Stimulated activated CD4-positive, alpha-beta T cell treated with anti-CD3 and anti-CD28 coated beads, Interleukin-4, amount 100 ng/mL, for 4 hours (primary cell): Measurements from ENCODE around the gene CALM1.

Experiments used
- DNase-seq, 2 experiments: peaks; one replicate each; pipeline ENCODE4 v3.0.0-alpha.2; 2020

CALM1 gene

DNA sequence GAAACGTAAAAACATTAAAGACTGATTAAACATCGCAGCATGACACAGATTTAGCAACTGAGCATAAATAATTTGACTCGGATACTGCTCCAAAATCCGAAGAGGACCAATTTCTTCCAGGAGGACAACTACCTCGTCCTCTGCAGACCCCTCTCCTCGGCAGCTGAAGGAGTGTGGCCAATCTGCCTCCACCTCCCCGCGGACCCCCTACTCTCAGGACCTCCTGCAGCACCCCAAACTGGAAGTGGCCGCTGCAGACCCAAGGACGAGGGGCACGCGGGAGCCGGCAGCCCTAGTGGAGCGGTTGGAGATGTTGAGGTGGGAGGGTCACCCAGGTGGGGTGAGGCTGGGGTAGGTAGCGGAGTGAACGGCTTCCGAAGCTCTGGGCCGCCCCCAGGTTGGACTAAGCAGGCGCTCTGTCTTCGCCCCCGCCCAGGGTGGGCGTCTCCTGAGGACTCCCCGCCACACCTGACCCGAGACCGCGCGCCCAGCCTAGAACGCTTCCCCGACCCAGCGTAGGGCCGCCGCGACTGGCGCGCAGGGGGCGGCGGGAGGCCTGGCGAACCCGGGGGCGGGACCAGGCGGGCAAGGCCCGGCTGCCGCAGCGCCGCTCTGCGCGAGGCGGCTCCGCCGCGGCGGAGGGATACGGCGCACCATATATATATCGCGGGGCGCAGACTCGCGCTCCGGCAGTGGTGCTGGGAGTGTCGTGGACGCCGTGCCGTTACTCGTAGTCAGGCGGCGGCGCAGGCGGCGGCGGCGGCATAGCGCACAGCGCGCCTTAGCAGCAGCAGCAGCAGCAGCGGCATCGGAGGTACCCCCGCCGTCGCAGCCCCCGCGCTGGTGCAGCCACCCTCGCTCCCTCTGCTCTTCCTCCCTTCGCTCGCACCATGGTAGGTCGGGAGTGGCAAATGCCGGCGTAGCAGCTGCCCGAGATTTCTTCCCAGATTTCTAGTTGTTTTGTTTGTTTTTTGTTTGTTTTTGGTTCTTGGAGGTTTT is at the start of gene CALM1:
CALM1 (plus strand) TSS at position 689 of the 999 bp plus-strand sequence; CDS start at position 891, 202 bp downstream.
- peak; percentile 93 to 97 for DNase-seq

DNA sequence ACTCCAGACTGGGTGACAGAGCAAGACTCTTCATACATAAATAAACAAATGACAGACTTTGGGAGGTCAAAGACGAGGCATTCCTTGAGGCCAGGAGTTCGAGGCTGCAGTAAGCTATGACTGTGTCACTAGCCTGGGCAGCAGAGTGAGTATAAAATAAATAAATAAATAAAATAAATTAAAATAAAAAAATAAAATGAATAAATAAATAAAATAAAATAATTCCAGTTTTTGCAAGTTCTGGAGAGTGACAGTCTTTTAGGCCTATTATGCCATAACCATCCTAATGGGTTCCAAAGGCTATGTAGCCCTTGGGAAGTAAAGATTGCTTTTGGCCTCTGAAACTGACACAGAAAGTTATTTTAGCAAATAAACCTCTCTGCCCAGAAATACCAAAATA is 48.6 kb upstream of the CALM1 start:
- no peak for DNase-seq

DNA sequence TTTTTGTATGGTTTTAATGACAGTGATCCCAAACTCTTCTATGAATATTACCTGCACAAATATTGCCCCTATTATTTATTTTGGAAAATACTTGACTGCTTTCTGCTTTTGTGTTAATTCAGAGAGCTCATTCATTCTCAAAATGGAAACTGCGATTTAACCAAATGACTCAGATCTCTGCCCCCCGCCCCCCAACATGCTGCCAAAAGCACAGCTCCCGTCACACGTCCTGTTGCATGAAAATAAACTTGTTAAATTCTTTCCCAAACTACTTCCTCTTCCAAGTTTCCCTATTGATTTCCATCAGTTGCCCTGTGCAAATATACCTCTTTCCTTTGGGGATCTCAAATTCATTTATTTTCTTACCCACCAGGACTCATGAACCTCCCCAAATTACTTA is 47.1 kb upstream of the CALM1 start:
- DNase-seq: no peak

DNA sequence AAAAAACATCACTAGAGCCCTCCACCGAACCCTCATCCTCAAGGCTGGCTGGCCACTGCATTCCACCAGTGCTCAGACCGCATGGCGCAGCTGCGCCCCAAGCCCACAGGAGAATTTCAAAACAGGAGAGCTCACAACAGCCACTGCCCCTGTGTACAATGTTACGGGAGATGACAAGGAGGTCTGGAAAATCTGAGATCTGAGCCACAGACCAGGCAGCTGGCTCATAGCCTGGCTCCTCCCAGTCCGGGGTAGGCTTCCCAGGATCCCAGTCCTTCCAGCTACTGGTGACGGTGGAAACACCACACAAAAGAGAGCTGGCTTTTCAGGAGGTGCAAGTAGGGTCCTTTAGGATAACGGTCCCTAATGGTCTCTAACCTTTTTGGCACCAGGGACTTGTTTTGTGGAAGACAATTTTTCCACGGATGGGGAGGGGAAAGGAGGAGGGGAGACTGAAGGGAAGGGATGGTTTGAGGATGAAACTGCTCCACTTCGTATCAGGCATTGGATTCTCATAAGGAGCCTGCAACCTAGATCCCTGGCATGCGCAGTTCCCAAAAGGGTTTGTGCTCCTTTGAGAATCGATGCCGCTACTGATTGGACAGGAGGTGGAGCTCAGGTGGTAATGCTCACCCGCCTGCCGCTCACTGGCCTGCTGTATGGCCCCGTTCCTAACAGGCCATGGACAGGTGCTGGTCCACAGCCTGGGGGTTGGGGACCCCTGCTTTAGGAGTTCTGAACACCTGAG is 42.1 kb upstream of the CALM1 start:
- no peak for DNase-seq

DNA sequence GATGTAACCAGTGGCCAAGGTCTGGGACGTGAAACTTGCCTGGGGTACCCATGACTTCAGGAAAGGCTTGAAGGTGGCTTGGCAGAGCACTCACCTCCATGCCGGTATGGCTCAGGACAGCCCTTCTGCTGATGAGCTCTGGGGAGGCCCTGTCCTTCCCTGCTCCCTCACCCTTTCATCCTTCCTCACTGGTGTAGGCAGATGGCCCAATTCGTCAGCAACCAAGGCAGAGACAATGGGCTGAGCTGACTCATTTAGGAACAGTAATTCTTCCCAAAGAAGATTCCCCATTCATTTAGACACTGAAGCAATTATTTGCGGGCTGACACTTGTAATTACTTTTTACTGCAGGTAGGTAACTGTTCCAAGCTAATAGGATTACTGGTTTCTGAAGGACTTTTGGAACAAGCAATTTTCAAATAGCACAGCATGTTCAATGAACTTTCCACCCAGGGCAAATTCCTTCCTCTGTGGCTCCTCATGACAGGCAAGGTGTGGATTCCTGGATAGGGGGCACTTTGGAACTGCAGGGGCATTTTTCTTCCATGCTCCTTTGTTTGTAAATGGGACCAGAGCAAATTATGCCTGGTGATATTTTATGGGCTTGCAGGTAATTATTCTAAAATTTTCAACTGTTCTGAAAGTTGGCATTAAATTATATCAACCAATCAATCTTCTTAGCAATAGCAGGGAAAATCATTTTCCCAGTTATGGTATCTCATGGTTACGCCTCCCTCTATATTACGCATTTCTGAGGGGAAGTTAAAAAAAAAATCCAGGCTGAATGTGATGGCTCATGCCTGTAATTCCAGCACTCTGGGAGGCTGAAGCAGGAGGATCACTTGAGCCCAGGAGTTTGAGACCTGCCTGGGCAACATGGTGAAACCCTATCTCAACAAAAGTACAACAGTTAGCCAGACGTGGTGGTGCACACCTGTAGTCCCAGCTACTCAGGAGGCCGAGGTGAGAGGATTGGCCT is 41.0 kb upstream of the CALM1 start:
- DNase-seq: no peak

DNA sequence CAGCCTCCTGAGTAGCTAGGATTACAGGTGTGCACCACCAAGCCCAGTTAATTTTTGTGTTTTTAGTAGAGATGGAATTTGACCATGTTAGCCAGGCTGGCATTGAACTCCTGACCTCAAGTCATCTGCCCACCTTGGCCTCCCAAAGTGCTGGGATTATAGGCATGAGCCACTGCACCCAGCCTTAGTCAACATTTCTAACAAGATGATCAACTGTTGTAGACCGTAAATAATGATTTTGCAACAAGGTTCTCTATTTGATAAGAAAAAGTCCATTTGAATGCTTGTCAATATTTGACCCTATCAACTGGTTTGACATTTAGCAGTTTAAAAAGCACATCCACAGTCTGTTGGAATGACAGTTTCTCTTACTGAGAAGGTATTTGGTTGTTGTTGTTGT is 39.9 kb upstream of the CALM1 start:
- no peak for DNase-seq

DNA sequence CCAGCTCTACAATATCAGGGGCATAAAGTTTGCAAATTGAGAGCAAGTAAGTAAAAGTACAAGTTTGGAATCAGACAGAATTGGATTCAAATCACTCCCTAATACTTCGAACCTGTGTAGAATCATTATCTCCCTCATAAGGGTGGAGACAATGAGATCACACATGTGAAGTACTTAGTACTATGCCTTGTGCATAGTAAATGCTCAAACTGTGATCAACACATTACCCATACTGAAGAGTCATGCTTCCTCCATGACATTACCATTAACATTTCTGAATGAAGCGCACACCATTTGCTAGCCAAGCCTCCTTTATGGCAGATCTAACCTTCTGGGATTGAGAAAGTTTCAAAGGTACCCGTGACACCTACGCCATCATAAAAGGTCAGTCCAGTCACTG is 38.5 kb upstream of the CALM1 start:
- DNase-seq: no peak

DNA sequence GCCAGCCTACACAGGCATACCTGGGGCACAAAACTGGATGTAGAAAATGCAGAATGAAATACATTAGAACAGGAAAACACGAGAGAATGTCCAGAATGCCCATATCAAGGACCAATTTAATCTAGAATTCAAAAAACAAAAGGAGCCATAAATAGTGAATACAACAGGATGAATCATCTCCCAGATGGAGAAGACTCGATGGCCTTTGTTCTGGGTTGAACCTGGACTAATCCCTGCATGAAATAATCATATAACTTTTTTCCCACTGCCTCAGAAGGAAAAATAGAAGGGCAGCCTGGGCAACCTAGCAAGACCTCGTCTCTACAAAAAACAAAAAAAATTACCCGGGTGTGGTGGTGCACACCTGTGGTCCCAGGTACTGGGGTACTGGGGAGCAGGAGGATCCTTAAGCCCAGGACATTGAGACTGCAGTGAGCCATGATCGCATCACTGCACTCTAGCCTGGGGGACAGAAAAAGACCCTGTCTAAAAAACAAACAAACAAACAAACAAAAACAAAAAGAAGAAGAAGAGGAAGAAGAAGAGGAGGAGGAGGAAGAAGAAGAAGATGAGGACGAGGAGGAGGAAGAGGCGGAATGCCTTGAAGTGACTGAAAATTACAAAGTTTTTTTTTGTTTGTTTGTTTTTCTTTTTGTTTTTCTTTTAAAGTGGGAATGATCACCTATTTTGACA is 34.8 kb upstream of the CALM1 start:
- DNase-seq: no peak

DNA sequence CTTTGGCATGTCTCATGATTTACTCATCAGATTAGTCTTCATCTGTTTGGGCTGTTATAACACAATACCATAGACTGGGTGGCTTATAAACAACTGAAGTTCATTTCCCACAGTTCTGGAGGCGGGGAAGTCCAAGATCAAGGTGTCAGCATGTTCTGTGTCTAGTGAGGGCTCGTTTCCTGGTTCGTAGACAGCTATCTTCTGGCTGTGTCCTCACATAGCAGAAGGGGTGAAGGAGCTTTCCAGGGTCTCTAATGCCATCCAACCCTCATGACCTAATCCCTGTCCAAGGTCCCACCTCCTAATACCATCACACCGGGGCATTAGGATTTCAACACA is 34.3 kb upstream of the CALM1 start:
- DNase-seq: no peak

DNA sequence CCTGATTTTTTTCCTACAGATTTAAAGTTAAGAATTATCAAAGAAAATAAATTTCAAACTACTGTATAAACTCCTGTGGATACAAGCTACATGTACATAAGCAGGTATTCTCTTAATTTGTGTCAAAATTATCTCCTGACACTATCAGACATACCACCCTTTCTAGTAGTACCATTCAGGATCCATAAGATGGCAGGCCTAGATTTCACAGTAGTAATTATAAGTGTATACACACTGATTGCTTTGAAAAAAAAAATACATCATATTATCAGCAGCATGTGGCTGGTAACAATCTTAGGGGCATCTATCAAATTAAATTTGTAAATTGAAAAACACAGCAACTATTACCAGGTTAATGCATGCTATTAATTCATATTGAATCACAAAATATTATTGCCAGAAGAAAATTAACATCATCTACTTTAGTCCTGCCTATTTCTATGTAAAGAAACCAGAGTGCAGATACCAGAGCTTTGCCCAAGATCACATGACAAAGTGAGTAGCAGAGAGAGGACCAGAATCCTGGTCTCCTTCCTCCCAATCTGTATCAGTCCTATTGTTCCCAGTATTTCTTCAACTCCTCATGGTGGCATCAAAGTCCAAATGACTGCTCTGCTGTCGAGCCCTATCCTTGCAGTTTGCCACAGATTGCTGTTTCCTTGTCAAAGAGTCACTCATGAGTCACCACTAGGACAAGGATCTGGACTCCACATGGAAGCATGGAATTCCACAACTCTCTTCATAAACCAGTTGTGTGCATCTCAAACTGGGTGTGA is 27.7 kb upstream of the CALM1 start:
- DNase-seq: no peak

DNA sequence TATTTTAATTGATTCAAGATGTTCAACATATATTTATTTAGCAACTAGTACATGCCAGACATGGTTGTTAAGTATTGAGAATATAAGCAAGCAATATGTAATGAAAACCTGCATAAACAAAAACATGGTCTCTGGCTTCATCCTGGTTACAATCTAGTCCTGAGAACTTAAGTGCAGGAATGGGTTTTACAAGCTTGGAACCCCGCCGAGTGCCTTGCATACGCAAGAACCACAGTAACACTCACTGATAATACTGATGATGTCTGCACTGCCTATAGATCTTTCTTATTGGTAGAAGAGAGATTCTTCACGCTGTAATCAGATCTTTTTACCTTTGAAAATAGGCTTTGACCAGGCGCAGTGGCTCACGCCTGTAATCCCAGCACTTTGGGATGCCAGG is 22.9 kb upstream of the CALM1 start:
- DNase-seq: no peak

DNA sequence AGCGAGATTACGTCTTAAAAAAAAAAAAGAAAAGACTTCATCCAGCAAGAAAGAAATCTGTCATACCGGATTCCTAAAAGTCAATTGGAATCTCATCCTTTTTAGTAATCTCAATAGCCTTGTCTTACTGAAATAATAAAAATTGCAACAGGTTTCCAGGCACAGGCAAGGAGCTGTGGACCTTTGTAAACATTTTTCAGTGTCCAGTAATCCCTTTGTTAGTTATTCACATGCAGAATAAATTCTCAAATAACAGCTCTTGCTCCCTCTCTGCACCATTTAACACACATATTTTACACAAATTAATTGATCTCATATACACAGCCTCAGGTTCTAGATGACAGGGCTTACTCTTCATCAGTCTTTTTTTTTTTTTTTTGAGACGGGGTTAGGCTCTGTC is 22.0 kb upstream of the CALM1 start:
- DNase-seq: no peak

DNA sequence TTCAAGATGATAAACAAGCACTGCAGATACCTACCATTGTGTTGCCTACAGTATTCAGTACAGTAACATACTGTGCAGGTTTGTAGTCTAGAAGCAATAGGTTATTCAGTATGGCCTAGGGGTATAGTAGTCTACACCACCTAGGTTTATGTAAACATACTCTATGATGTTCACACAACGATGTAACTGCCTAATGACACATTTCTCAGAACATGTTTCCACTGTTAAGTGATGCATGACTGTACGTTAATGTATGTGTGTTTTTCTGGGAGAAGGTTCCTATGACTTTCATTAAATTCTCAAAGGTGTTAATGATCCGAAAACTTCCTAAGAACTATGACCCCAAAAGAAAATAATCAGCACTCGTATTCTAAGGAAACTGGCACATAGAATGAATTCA is 20.9 kb upstream of the CALM1 start:
- DNase-seq: no peak

DNA sequence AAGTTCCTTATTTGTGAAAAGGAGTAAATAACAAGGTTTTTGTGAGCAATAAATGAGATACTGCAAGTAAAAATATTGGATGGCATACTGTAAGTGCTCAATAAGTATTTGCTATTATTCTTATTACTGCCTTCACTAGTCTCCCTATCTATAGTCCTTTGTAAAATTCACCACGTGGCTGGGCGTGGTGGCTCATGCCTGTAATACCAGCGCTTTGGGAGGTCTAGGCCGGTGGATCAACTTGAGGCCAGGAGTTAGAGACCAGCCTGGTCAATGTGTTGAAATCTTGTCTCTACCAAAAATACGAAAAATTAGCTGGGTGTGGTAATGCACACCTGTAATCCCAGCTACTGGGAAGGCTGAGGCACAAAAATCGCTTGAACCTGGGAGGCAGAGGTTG is 18.6 kb upstream of the CALM1 start:
- no peak for DNase-seq

DNA sequence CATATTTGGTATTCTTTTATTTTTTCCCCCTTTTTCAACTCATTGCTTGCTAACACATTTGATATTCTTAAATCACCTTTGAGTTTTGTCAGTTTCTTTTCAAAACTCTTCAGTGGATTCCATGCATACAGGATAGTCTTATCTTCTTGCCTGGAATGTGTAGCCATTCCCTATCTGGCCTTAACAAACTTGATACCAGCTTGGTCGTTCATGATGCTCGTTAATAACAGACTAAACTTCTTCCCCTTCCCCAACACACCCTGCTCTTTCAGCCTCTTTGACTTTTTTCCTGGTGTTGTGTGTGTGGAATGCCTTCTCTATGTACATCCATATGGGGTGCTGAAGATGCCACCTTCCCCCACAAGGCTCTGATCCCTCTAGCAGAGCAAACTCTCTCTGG is 17.7 kb upstream of the CALM1 start:
- DNase-seq: no peak

DNA sequence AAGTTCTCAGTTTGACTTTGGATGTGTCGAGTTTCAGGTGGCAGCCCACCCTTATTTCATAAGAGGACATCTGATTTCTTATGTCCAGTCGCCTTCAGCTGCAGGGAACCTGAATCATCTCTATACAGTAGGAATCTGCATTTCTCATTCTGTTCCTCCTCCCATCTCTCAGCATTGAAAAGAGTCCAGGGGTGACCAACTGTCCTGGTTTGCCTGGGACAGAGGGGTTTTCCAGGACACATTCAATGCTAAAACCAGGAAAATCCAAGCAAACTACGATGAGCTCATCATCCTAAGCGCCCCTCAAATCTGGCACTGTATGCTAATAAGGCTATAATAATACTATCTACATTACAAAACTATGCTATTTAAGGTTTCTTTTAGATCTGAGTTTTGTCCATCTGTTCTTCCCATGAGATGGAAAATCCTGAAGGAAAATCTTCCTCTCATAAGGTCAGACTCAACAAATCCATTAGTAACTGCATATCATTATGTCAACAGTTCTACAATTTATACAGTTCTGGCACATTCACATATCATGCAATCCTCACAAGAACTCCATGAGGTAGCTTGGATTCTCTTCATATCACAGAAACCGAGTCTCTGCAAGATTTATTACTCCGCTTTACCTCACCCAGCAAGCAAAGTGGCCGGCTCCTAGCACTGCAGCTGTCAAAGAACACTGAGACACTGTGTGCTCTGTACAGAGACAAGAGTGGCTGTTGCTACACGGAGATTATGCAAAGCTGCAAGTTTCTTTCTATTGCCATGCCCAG is 15.6 kb upstream of the CALM1 start:
- no peak for DNase-seq

DNA sequence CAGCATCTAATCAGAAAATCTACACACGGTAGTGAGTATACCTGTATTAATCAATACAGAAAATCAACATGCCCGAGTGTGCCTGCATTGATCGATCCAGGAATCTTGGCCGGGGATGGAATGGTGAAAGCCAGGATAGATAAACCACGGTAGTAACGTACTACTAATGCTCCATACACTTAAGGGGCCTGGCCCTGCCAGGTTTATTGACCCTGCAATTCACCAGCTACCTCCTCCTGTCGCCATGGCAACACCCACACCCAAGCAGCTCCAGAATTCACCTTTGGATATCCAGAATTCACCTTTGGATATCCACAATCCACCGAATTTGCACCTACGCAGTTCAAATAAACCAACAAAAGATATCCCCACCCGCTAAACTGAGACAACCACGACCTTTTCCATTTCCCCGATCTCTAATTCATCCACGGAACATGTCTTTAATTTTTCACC is 14.8 kb upstream of the CALM1 start:
- peak in 1 of 2 experiments; percentile 5 for DNase-seq

DNA sequence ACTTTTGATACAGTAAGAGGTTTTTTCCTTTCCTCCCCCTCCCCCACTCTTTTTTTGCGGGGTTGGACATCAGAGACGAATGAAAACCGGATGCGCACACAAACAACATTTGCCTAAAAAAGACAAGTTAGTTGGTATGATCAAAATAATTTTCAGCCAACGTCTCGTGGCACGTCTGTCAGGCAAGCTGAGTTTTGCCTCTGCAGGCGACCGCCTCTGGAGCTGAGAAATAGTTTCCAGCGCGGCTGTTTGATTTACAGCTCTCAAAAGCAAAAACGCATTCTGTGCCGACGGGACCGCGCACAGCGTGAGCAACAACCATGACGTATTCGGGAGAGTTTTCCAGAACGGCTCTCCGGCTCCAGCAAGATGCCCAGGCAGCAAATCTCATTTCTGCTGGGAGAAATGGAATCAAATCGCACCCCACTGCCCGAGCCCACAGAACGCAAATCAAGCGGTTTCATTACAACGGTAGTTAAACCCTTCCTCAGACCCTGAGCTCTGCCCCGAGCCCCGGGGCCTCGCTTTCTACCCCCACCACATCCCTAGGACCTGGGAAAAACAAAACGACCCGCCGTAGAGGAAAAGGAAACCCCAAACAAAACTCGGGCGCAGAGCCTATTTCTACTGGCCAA is 14.2 kb upstream of the CALM1 start:
- DNase-seq: peak; percentile 63 to 84

DNA sequence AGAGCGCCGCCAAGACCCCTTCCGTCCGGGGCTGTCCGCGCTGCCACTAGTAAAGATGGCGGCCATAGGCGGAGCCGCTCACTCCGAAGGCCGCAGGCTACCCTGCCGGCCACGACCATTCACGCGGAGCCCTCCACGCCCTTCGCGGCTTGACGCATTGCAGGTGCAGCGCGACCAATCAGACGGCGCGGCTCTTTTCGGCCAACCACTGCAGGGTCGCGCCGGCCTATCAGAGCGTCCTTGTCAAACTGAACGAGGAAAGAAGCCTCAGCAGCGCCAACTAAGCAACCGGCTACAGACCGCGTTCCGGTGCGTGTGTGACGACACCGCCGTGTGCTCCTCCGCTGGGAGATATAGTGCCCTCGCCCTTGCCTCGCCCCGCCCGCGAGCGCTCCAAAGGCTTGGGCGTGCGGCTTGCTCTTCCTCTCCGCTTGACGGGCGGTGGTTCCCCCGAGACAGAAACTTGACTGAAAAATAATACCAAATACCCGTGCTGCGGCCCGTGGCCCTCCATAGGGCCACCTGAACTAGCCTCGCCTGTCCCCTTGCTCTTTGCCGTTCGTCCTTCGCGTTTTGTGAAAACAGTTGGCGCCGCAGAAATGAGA is 13.6 kb upstream of the CALM1 start:
- peak; percentile 96 to 98 for DNase-seq
